Coronary artery (tissue), 2 donors: Measurements from ENCODE around the gene SLC39A7.

Experiments
- DNase-seq: peaks from one replicate; pipeline ENCODE4 v3.0.0-alpha.2; 2017; ENCODE audit warnings: low spot score
- H3K27ac ChIP-seq, 2 donors: fragments of 200-600 bp; sonication (generic); one replicate each; pipeline ENCODE4 v1.5.1; 2016 to 2019
- H3K4me3 ChIP-seq: fragments of 200-600 bp; sonication (generic); 2 replicates; pipeline ENCODE4 v1.5.1; 2016; ENCODE audit warnings: mild to moderate bottlenecking, moderate library complexity
- CTCF ChIP-seq: fragments of 200-600 bp; sonication (generic); IDR thresholded peaks from one replicate; pipeline ENCODE4 v1.5.1; 2019; ENCODE audit warnings: antibody characterized with exemption

Gene SLC39A7

DNA sequence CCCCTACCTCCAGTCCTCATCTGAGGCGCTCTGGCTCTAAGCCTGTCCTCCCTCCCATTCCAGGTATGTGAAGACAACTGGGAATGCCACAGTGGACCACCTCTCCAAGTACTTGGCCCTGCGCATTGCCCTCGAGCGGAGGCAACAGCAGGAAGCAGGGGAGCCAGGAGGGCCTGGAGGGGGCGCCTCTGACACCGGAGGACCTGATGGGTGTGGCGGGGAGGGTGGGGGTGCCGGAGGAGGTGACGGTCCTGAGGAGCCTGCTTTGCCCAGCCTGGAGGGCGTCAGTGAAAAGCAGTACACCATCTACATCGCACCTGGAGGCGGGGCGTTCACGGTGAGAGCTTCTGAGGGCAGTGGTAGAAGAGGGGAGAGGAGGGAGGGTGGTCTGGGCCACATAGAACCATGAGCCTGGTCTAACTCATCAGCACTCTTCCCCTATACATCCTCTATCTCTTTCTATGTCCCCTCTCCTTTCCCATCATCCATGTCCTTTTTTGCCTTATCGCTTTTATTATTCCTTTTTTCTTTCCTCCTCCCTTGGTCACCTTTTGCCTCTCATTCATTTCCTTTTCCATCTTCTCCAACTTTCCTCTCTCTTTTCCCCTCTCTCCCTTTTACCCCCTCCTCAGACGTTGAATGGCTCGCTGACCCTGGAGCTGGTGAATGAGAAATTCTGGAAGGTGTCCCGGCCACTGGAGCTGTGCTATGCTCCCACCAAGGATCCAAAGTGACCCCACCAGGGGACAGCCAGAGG is 11.2 kb downstream of the SLC39A7 start:
- H3K4me3 ChIP-seq = no peak overlapping the region
- DNase-seq = no peak

DNA sequence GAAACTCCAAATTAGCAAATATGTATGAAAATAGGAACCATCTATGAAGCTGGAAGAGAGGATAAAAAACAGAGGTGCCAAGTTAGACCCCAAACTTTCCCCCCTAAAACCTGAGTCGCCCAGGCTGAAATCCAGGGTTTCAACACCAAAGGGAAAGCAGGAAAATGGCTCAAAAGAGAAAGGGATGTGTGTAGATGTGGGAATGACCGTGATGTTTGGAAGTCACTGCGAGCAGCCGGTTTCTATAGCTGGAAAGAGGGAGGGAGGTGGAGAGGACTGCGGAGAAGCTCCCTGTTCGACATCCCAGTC is 12.1 kb downstream of the SLC39A7 start:
- no peak for TF ChIP-seq CTCF
- DNase-seq = no peak
- Histone ChIP-seq H3K27ac (no peak overlapping the region), H3K4me3 (peak overlapping the region; percentile 65)

More for the DNA sequence above, 11.2 kb downstream of the SLC39A7 start:
- H3K27ac ChIP-seq = no peak overlapping the region
- no peak for TF ChIP-seq CTCF

DNA sequence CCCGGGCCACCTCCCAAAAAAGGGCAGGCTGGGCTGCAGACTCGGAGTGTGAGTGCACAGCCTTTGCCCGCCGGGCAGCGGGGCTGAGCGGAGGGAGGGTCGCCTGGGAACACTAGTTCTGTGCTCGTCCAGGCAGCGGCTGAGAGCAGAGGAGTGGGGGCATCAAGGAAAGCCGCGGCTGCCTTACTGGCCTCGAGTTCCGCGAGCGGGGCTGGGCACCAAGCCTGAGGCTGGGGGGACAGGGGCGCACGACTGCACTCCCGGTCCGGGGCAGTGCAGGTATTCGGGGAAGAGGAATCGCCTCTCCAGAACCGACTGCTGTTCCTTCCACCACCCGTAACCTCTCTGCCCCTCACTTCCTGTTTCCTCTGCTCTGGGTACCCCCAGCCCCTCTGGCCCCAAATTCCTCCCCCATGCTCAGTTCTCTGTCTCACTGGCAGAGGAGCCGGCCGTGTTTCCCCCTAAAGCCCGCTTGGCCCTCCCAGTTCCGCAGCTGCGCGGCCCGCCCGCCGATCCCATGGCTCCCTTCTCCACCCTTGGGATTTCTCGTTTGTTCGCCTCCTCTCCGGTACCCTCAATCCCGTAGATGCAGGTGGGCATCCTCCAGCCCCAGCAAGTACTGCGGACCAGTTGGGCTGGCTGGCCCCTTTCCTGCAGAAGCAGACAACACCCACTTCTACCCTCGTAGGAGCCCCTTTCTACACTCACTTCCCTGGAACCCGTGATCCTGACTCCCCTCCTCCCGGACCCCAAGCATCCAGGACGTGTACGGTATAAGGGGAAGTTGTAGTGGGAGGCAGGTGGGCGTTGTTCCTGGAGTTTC is 12.7 kb downstream of the SLC39A7 start:
- TF ChIP-seq CTCF = no peak
- peak overlapping the region in 1 of 2 donors; percentile 45 for H3K27ac ChIP-seq
- H3K4me3 ChIP-seq = peak overlapping the region; percentile 65
- no peak for DNase-seq

- no peak for DNase-seq
- H3K4me3 ChIP-seq = peak overlapping the region; percentile 65
Measured at GRCh38 chr6:33213989-33214335, 13.3 kb downstream of the SLC39A7 start.

DNA sequence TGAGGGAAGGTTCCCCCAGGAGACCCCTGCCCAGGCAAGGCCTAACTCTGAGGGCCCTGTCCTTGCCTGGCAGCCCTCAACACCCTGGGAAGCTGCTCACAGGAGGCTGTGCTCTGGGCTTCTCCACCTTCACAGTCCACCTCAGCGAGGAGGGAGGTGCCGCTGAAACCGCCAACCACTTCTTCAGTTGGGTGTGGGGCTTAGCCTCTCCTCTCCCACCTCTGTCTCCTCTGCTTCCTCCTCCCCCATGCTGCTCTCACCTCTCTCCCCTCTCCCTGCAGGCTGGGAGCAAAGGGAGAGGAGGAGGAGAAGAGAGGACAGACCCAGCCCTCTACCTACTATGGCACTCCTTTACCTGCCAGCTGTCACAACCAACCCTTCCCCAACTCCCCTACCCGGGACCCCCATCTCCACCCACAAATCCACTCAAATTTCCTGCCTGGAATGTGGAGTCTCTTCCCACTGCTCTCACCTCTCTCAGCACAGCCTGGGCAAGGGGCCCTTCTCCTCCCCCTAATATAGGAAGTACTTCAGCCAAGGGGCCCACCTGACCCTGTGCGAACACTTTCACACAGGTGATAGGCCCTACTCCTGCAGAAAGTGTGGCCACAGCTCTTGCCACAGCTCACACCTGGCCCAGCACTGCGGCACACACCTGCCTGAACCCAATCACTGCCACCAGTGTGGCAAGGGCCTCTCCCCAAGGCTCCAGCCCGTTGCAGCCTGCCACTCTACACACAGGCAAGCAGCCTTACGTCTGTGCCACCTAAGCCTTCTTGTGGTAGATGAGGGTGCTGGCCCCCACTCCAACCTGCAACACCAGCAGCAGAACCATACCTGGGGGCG is 14.8 kb downstream of the SLC39A7 start:
- TF ChIP-seq CTCF = no peak
- Histone ChIP-seq H3K27ac (no peak overlapping the region), H3K4me3 (no peak overlapping the region)
- DNase-seq = no peak

More at GRCh38 chr6:33213989-33214335, 13.3 kb downstream of the SLC39A7 start:
- H3K27ac ChIP-seq = peak overlapping the region in 1 of 2 donors; percentile 45
- TF ChIP-seq CTCF = no peak

GRCh38 chr6:33216117-33216649 is 15.5 kb downstream of the SLC39A7 start:
- no peak for TF ChIP-seq CTCF
- no peak for DNase-seq
- H3K27ac ChIP-seq = no peak overlapping the region
- H3K4me3 ChIP-seq = no peak overlapping the region
